Vagina (tissue), 2 donors: ENCODE results near the gene TMED4.

Experiments used
- CTCF ChIP-seq, 3 experiments: fragments of 450-650 bp in 2 of 3; fragments of 200-600 bp in 1 of 3; sonication (generic) in 1 of 3; IDR thresholded peaks; one replicate each; pipeline ENCODE4 v1.5.1; 2017 to 2019; ENCODE audit warnings: antibody characterized with exemption in 3 of 3, mild to moderate bottlenecking in 2 of 3, moderate library complexity in 2 of 3
- POLR2A ChIP-seq, 2 donors: fragments of 450-650 bp; IDR thresholded peaks; one replicate each; pipeline ENCODE4 v1.6.1; 2017; ENCODE audit warnings: antibody characterized with exemption in 2 of 2, mild to moderate bottlenecking in 2 of 2, moderate library complexity in 2 of 2

DNA sequence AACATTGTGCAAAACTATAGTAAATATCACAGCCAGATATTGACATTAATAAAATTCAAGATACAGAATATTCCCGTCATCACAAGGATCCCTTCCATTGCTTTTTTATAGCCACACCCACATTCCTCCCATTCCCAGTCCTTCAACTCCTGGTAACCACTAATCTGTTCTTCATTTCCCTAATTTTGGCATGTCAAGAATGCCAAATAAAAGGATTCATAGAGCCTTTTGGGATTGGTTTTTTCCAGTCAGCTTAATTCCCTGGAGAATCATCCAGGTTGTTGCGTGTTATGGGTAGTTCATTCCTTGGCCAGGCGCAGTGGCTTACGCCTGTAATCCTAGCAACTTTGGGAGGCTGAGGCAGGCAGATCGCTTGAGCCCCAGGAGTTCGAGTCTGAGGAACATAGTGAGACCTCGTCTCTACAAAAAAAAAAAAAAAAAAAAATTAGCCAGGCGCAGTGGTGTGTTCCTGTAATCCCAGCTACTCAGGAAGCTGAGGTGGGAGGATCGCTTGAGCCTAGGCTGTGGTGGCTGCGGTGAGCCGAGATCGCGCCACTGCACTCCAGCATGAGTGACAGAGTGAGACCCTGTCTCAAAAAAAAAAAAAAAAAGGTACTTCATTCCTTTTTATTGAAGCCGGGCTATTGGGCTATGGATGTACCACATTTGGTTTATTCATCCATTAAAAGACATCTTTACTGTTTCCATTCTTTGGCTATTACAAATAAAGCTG is 27.1 kb upstream of the TMED4 start:
- no peak for TF ChIP-seq POLR2A (IDR thresholded peaks at IDR 0.05)
- no peak for TF ChIP-seq CTCF (IDR thresholded peaks at IDR 0.05)
